Measurements from ENCODE around the gene SPATA6L. TPM values are rescaled to one million over a fixed set of nuclear protein-coding genes. Genes with fewer than 3 reads are reported as not detected.

SPATA6L gene
- total and polyA plus RNA-seq, 8 donors = 3.2 to 10.1 (median 8.4) TPM

- H3K4me1 ChIP-seq = peaks cover 7 to 15% of the 10 kb centered on the region in 2 donors
- H3K4me3 ChIP-seq = no peak overlapping the region
- TF ChIP-seq CTCF (IDR thresholded peaks at IDR 0.05) = no peak
- intact Hi-C loops (cut with DNase I) = no loop called here
- ATAC-seq (no peak), DNase-seq (peak in 2 of 4 donors; percentile 23 to 57)
- H3K9me3 ChIP-seq = no peaks in the 10 kb centered on the region
- H3K27me3 ChIP-seq = no peaks in the 10 kb centered on the region
- H3K36me3 ChIP-seq = no peaks in the 10 kb centered on the region
- no peak overlapping the region for H3K27ac ChIP-seq
Measured at GRCh38 chr9:4550777-4551484, 115.3 kb downstream of the SPATA6L start.

DNA sequence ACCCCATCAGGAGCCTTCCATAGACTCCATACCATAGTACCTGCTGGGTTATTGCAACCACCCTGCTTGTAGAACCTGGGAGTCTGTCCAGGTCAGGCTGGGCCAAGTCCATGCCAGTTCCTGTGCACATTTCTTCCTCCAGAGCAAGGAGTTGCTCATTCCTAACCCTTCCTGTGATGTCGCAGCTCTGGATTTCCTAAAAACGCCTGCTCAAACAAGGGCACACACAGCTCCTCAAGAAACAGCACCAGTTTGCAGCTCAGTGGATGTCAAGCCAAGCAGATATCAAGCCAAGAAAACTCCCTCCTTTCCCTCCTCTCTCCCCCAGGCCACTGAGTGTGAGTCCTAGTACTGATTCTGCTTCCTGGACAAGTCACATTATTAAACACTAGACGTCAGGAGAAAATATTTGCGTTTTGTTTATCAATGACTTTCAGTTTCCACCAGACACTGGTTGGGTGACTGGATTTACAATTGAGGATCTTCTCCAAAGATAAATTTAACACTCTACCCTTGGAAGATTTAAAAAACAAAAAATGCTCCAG, 116.5 kb downstream of the SPATA6L start:
- Histone ChIP-seq H3K27me3 (no peaks in the 10 kb centered on the region), H3K4me3 (no peak overlapping the region), H3K36me3 (no peaks in the 10 kb centered on the region), H3K4me1 (peaks cover 7 to 13% of the 10 kb centered on the region in 2 donors), H3K27ac (peak overlapping the region in 1 of 2 donors; percentile 20), H3K9me3 (no peaks in the 10 kb centered on the region)
- DNase-seq = no peak
- intact Hi-C loops (cut with DNase I) = no loop called here
- TF ChIP-seq CTCF (IDR thresholded peaks at IDR 0.05) = no peak
- ATAC-seq = no peak

DNA sequence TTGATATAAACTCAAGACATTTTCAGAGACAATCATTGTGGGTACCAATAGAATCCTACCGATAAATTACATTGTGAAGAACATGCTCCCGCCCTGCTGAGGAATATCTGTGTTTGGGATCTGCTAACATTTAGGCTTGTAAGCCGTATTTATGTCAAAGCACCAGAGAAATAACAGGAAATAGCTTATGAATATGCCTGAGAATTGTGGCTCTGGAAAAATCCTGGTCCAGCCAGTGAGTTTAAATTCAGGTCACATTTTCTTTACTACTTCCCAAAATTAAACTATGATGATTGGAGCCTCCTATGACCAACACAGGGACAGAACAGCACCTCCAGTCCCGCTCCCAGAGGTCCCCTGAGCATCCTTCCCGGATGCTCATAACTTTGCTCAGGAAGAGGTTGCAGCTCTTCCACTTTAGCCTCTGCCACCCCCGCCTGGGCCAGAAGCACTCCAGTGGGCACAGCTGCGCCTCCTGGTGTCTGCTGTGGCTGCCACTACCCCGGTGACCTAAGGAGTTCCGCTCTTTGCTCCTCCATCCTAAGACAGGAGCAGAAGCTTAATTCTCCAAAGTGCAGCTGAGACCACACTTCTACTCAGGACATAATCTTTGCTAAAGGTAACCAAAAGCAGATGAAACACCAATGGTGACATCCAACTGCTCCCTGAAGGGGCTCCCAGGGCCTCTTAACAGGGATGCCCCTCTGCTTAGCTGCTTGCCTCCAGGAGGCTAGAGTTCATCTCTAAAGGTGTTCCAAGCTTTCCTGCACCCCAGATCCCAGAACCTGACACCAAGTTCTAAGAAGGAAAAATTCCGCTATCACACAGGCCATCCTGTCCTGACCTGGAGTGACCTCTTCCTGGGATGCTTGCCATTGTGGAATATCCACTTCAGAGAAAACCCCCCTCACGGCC, 117.2 kb downstream of the SPATA6L start:
- peaks cover 7% of the 10 kb centered on the region in 2 donors for H3K4me1 ChIP-seq
- peak overlapping the region in 1 of 2 donors; percentile 20 for H3K27ac ChIP-seq
- H3K9me3 ChIP-seq = no peaks in the 10 kb centered on the region
- no peaks in the 10 kb centered on the region for H3K27me3 ChIP-seq
- peak in 1 of 2 donors; percentile 14 for TF ChIP-seq CTCF (IDR thresholded peaks at IDR 0.05)
- no peak overlapping the region for H3K4me3 ChIP-seq
- ATAC-seq = peak; percentile 34
- no peaks in the 10 kb centered on the region for H3K36me3 ChIP-seq
- DNase-seq = no peak
- intact Hi-C loops (cut with DNase I) = no loop called here

Other genes starting within 250 kb of the SPATA6L start
- 10 to 100 TPM in 1 of 2 donors, 1 to 10 TPM in 1; 9.9 to 46.6 TPM for gene SLC1A1, start 176.0 kb downstream of the SPATA6L start, total RNA-seq
- gene SLC1A1, start 176.0 kb downstream of the SPATA6L start, polyA plus RNA-seq (ENCODE audit: insufficient read length in 6 of 6) = 1 to 10 TPM; 3.0 to 7.5 (median 5.6) TPM
- 1 to 10 TPM; 5.7 to 6.3 TPM for gene PLPP6, start 4.2 kb downstream of the SPATA6L start, total RNA-seq
- gene PLPP6, start 4.2 kb downstream of the SPATA6L start, polyA plus RNA-seq (ENCODE audit: insufficient read length in 6 of 6) = 10 to 100 TPM in 3 of 6 donors, 1 to 10 TPM in 3; 9.2 to 10.5 (median 10.1) TPM
- gene CDC37L1, start 13.1 kb upstream of the SPATA6L start, total RNA-seq = 10 to 100 TPM; 14.5 to 16.4 TPM
- 10 to 100 TPM; 13.9 to 19.2 (median 15.8) TPM for gene CDC37L1, start 13.1 kb upstream of the SPATA6L start, polyA plus RNA-seq (ENCODE audit: insufficient read length in 6 of 6)
- 10 to 100 TPM; 44.8 to 52.4 TPM for gene AK3, start 74.7 kb upstream of the SPATA6L start, total RNA-seq
- 10 to 100 TPM; 64.2 to 78.6 (median 71.7) TPM for gene AK3, start 74.7 kb upstream of the SPATA6L start, polyA plus RNA-seq (ENCODE audit: insufficient read length in 6 of 6)
- 10 to 100 TPM; 11.2 to 22.6 TPM for gene RCL1, start 126.5 kb upstream of the SPATA6L start, total RNA-seq
- gene RCL1, start 126.5 kb upstream of the SPATA6L start, polyA plus RNA-seq (ENCODE audit: insufficient read length in 6 of 6) = 10 to 100 TPM; 17.3 to 21.6 (median 18.2) TPM